Stimulated activated CD4-positive, alpha-beta T cell treated with anti-CD3 and anti-CD28 coated beads, Interleukin-4, amount 100 ng/mL, for 1 hour (primary cell): ENCODE results near the gene GTF3C1.
"Not testable (repeated sequence)": the region's sequence is repeated elsewhere in the genome, so short reads cannot be mapped to it uniquely, and the experiment has no call there.

Source experiments
- DNase-seq: peaks from one replicate; pipeline ENCODE4 v3.0.0-alpha.2; 2020

The GTF3C1 gene

DNA sequence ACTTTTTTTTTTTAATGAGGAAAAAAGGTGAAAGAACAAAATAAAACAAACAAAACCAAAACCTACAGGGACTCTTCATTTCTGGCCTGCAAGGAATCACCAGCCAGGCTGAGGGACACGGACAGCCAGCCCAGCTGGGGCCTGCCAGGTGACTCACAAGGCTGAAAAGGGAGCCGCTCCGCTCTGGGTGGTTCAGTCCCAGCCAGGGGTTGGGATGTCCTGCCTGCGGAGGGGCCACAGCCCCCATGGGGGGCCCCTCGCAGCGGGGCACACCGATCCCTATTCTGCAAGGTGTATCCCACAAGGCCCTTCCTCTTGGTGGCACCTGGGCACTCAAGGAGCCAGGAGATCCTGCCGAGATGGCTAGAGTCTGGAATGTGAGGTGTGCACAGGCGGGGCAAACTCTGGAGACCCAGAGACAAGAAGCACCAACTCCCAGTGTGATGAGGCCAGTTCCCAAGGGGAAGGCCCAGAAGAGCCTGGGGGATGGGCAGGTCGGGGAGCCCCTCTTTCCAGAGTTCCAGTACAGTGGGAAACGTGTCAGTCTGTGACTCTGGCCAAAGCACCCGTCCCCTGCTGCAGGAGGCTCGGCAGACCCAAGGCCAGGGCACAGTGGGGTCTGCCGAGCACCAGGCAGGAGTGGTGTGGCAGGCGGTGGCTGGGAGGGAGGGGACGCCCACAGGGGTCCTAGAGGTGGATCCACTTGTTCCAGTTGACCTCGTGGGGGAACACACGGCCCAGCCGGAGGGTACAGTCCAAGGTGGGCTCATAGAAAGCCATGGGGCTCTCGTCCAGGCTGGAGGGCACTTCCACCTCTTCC is 88.8 kb downstream of the GTF3C1 start:
- DNase-seq = no peak

- no peak for DNase-seq
These were observed 89.5 kb downstream of the GTF3C1 start for GRCh38 chr16:27460213-27460612.

- DNase-seq = no peak
These were observed 90.6 kb downstream of the GTF3C1 start for GRCh38 chr16:27458987-27459688.

- DNase-seq = no peak
These were observed 91.5 kb downstream of the GTF3C1 start for GRCh38 chr16:27458258-27458657.

DNA sequence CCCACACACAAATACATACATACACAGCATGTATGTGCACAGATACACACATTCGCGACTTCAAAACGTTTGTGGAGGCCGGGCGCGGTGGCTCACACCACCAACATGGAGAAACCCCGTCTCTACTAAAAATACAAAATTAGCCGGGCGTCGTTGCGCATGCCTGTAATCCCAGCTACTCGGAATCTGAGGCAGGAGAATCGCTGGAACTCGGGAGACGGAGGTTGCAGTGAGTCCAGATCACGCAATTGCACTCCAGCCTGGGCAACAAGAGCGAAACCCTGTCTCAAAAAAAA is 92.2 kb downstream of the GTF3C1 start:
- DNase-seq = not testable (repeated sequence)

- no peak for DNase-seq
These were observed 94.0 kb downstream of the GTF3C1 start for GRCh38 chr16:27455700-27456099.

- no peak for DNase-seq
These were observed 96.3 kb downstream of the GTF3C1 start for GRCh38 chr16:27453494-27453825.

DNA sequence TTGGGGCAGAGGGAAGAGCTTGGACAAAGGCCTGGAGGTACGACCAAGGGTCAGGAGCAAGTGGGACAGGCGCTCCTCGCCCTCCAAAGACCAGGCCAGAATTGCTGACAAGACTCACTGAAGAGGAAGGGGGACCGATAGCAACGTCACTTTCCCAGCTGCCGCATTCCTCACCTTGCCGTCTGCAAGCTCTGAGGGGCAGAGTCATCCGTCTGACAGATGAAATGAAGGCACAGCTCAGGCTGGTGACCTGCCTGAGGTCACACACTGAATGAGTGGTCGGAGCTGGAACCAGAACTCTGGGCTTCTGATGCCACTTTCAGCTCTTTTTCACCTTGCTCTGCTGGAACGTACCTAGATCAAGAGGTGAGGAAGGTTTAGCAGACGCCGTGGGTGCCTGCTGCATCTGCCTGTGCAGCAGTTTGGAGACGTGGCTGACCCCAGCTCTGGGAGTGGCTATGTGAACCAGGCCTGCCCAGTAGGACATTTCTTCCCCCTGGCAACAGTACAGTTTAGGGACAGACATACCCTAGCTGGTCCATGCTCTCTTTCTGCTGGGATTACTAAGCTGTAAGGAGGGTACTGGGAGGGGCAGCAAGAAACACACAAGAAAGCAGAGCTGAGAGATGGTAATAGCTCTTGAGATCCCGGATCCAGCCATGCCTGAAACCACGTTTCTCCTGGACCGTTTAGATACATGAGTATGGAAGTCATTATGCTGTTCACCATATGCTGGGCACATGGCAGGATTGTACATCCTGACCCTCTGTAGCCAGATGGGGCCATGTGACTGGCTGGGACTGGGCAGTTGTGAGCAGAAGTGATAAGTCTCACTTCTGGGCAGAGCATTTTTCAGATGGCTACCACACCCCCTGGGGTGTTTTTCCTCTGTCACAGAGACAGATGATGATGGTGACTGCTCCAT is 96.9 kb downstream of the GTF3C1 start:
- DNase-seq = no peak

DNA sequence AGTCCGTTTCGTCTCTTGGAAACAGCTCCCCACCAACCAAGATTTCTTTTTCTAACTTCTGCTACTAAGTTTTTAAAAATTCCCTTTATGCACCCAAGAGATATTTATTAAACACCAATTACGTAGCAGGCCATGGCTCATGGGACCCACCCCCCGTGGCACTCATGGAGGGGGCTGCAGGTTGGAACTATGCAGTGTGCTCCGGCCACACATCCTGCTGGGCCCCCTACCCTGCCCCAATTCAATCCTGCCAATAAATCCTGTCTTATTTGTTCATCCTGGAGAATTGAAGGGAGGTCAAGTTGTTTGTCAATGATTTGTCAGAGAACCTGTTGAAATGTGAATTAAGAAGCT is 99.5 kb downstream of the GTF3C1 start:
- no peak for DNase-seq

- DNase-seq = peak; percentile 71
These were observed 100.1 kb downstream of the GTF3C1 start for GRCh38 chr16:27449434-27450195.

DNA sequence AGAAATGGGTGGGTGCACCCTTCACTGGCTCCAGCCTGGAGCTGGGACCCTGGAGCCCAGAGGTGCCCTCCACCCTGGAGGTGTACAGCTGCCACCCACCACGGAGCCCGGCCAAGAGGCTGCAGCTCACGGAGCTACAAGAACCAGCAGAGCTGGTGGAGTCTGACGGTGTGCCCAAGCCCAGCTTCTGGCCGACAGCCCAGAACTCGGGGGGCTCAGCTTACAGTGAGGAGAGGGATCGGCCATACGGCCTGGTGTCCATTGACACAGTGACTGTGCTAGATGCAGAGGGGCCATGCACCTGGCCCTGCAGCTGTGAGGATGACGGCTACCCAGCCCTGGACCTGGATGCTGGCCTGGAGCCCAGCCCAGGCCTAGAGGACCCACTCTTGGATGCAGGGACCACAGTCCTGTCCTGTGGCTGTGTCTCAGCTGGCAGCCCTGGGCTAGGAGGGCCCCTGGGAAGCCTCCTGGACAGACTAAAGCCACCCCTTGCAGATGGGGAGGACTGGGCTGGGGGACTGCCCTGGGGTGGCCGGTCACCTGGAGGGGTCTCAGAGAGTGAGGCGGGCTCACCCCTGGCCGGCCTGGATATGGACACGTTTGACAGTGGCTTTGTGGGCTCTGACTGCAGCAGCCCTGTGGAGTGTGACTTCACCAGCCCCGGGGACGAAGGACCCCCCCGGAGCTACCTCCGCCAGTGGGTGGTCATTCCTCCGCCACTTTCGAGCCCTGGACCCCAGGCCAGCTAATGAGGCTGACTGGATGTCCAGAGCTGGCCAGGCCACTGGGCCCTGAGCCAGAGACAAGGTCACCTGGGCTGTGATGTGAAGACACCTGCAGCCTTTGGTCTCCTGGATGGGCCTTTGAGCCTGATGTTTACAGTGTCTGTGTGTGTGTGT is 100.9 kb downstream of the GTF3C1 start:
- DNase-seq = no peak

DNA sequence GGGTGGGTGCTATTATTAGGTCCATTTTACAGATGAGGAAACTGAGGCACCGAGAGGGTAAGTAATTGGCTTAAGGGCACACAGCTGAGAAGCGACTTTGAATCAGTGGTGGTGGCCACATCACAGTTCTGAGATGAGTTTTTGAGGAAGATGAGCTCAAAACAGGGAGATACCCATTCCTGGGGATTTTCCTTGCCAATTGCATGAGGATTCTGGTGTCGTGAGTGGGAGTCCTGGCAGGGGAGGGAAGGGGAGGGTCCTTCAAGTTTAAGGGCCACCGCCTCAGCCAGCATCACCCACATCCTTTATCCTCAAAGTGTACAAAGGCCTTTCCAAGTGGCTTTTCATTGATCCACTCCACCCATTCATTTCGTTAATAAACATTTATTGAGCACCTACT is 102.4 kb downstream of the GTF3C1 start:
- DNase-seq = no peak

- DNase-seq = peak; percentile 43
These were observed 103.0 kb downstream of the GTF3C1 start for GRCh38 chr16:27446721-27447120.

GRCh38 chr16:27445502-27446175 is 104.1 kb downstream of the GTF3C1 start:
- DNase-seq = no peak

- DNase-seq = no peak
These were observed 105.2 kb downstream of the GTF3C1 start for GRCh38 chr16:27444470-27444869.

DNA sequence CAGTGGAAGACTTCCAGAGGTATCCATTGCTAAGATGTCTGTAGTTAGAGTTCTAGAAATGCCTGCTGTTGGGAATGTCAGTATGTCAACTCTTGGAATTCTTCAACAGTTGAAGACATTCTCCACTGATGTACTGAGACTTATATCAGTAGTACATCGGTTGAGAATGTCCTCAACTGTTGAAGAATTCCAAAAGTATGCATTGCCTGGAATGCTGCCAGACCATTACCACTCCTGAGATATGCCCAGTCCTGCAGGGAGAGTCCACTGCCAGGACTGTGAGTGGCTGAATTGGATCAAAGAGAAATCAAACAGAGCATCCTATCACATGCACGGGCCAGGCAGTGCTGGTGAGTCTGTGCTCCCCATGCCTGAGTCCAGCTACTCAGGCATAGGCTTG is 105.7 kb downstream of the GTF3C1 start:
- no peak for DNase-seq

DNA sequence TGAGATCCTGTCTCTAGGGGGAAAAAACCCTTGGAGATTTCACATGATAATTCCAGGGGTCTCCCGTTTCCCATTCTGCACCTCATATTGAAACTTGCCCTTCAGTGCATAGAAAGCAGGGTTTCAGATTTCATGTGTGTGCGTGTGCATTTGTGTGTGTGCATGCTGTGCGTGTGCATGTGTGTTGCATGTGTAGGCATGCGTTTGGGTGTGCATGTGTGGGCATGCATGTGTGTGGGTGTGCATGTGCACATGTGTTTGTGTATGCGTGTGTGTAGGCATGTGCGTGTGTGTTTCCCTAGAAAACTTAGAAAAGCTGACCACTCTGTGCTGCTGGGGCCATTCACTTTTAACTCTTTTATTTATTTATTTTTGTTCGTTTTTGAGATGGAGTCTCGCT is 107.7 kb downstream of the GTF3C1 start:
- DNase-seq = no peak

GRCh38 chr16:27441276-27441675 is 108.4 kb downstream of the GTF3C1 start:
- no peak for DNase-seq

DNA sequence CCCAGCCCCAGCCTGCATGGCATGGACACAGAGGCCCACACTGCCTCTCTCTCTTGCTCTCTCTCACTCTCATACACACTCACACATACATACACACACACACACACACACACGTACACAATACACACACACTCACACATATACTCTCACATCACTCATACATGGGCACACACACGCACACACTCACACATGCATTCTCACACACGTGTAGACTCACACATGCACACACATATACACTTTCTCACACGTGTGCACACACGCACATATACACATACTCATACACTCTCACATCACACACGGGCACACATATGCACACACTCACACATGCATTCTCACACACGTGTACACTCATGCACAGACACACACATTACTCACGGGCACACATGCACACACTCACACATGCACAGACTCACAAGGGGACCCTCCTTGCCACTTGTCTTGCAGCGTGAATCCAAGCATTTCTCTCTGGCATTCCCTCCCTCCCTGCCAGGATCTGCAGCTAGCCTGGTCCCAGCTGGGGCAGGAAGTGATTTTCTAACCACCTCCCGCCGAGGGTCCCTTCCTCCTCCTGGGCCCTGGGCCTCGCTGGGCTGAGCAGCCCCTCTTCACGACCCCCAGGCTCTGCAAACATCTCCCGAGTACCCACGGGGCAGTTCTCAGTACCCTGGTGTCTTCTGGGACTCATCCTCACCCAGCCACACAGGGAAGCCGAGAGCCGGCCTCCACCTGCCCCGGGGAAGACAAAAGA is 110.3 kb downstream of the GTF3C1 start:
- no peak for DNase-seq

DNA sequence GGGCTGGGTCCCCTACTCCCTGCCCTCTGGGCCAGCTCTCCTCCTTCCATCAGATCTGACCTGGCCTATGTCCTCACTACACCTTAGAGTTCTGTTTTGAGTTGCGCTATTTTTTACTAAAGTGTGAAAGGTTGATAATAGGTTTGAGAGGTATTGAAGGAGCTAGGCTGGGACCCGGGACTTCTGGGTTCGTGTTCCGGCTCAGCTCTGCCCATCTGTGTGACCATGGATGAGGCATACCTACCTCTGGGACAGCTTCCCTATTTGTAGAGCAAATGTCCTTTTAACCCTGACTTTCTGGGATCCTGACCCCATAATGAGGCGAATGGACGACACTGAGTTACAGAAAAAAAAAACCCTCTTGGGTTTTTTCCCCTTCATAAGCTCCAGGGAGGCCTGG is 111.8 kb downstream of the GTF3C1 start:
- DNase-seq = no peak
